Lower leg skin (tissue), 3 donors: Measurements from ENCODE around the gene SNAI1.

Experiments used
- CTCF ChIP-seq, 3 donors: fragments of 450-650 bp; IDR thresholded peaks; one replicate each; pipeline ENCODE4 v1.5.1; 2016; ENCODE audit warnings: antibody characterized with exemption in 3 of 3, mild to moderate bottlenecking in 3 of 3, moderate library complexity in 2 of 3
- POLR2A ChIP-seq, 2 donors: fragments of 450-650 bp; IDR thresholded peaks; one replicate each; pipeline ENCODE4 v1.6.1; 2016 to 2017; ENCODE audit warnings: antibody characterized with exemption in 2 of 2, mild to moderate bottlenecking in 1 of 2, moderate library complexity in 1 of 2

- no peak for TF ChIP-seq POLR2A (IDR thresholded peaks at IDR 0.05)
- TF ChIP-seq CTCF (IDR thresholded peaks at IDR 0.05), result no peak
Observed at GRCh38 chr20:49938173-49939163, 44.3 kb upstream of the SNAI1 start.
